ELF-1 (cell line): Measurements from ENCODE around the gene HES4.
"Not testable (repeated sequence)": the region's sequence is repeated elsewhere in the genome, so short reads cannot be mapped to it uniquely, and the experiment has no call there.

Experiments
- DNase-seq: peaks from one replicate; pipeline ENCODE4 v3.0.0-alpha.2; 2016; ENCODE audit warnings: low read depth, low spot score

Gene HES4

GRCh38 chr1:998995-999724, 737 bp downstream of the HES4 start:
- DNase-seq, result no peak

GRCh38 chr1:998745-998994, 1.2 kb downstream of the HES4 start:
- no peak for DNase-seq

- no peak for DNase-seq
Measured at GRCh38 chr1:997993-998744, 1.7 kb downstream of the HES4 start.

GRCh38 chr1:997713-997992, 2.2 kb downstream of the HES4 start:
- no peak for DNase-seq

- no peak for DNase-seq
Measured at GRCh38 chr1:996851-997712, 2.8 kb downstream of the HES4 start.

GRCh38 chr1:995665-996633, 3.9 kb downstream of the HES4 start:
- no peak for DNase-seq

GRCh38 chr1:994546-994945, 5.4 kb downstream of the HES4 start:
- DNase-seq, result not testable (repeated sequence)

GRCh38 chr1:993379-993995, 6.4 kb downstream of the HES4 start:
- DNase-seq, result no peak

- no peak for DNase-seq
Measured at GRCh38 chr1:992362-992761, 7.5 kb downstream of the HES4 start.

- DNase-seq, result no peak
Measured at GRCh38 chr1:991895-992294, 8.0 kb downstream of the HES4 start.

GRCh38 chr1:991275-991674, 8.6 kb downstream of the HES4 start:
- not testable (repeated sequence) for DNase-seq

- DNase-seq, result not testable (repeated sequence)
Measured at GRCh38 chr1:988061-988460, 11.8 kb downstream of the HES4 start.

- DNase-seq, result no peak
Measured at GRCh38 chr1:985126-985525, 14.8 kb downstream of the HES4 start.

- no peak for DNase-seq
Measured at GRCh38 chr1:984476-984814, 15.5 kb downstream of the HES4 start.

GRCh38 chr1:983798-984475, 16.0 kb downstream of the HES4 start:
- DNase-seq, result no peak

GRCh38 chr1:982765-983436, 17.0 kb downstream of the HES4 start:
- no peak for DNase-seq

GRCh38 chr1:981955-982558, 17.8 kb downstream of the HES4 start, which contains the start of gene PERM1:
Gene PERM1, minus strand, starts transcription at chr1:982093. Its CDS starts 1,064 bp downstream, at chr1:981029.
- no peak for DNase-seq

- DNase-seq, result no peak
Measured at GRCh38 chr1:981491-981954, 18.4 kb downstream of the HES4 start.

GRCh38 chr1:980602-981395, 19.1 kb downstream of the HES4 start:
- DNase-seq, result no peak
